Activated T-helper 1 cell treated with Interleukin-2 at 50 U/mL for 16 hours (primary cell): Measurements from ENCODE around the gene HSD3B7.
A peak's percentile ranks its signal among the peaks of the same experiment; 100 is the strongest.

ENCODE experiments used
- DNase-seq: peaks from one replicate; pipeline ENCODE4 v3.0.0-alpha.2; 2020; ENCODE audit warnings: low read depth

HSD3B7 gene

GRCh38 chr16:30983898-30984610 lies 953 bp upstream of the HSD3B7 start:
- no peak for DNase-seq

- no peak for DNase-seq
Observed at GRCh38 chr16:30985401-30986128, 558 bp downstream of the HSD3B7 start.

GRCh38 chr16:30986129-30986991 lies 1.4 kb downstream of the HSD3B7 start:
- no peak for DNase-seq

GRCh38 chr16:30987581-30988190 lies 2.7 kb downstream of the HSD3B7 start:
- DNase-seq: no peak

GRCh38 chr16:30989469-30990047 lies 4.6 kb downstream of the HSD3B7 start:
- DNase-seq: no peak

GRCh38 chr16:30990105-30990504 lies 5.1 kb downstream of the HSD3B7 start:
- no peak for DNase-seq

GRCh38 chr16:30991052-30991451 lies 6.0 kb downstream of the HSD3B7 start:
- no peak for DNase-seq

- no peak for DNase-seq
Observed at GRCh38 chr16:30992276-30992780, 7.3 kb downstream of the HSD3B7 start.

GRCh38 chr16:30992931-30993816 lies 8.2 kb downstream of the HSD3B7 start:
- DNase-seq: no peak

- no peak for DNase-seq
Observed at GRCh38 chr16:30995927-30996323, 10.9 kb downstream of the HSD3B7 start.

- no peak for DNase-seq
Observed at GRCh38 chr16:30996324-30996984, 11.4 kb downstream of the HSD3B7 start.

- DNase-seq: peak; percentile 71
Observed at GRCh38 chr16:30996985-30997724, 12.1 kb downstream of the HSD3B7 start.

- no peak for DNase-seq
Observed at GRCh38 chr16:30997725-30998711, 13.0 kb downstream of the HSD3B7 start.

- no peak for DNase-seq
Observed at GRCh38 chr16:30998852-30999761, 14.1 kb downstream of the HSD3B7 start.

GRCh38 chr16:31000671-31001382 lies 15.8 kb downstream of the HSD3B7 start:
- DNase-seq: no peak

- DNase-seq: no peak
Observed at GRCh38 chr16:31001507-31002249, 16.7 kb downstream of the HSD3B7 start.
